IMR-90 (cell line): ENCODE measurements around the gene PGA3. TPM values are rescaled to one million over a fixed set of nuclear protein-coding genes. Genes with fewer than 3 reads are reported as not detected.
"Not testable (repeated sequence)": the region's sequence is repeated elsewhere in the genome, so short reads cannot be mapped to it uniquely, and the experiment has no call there.

Experiments
- ATAC-seq: fragments of 200-7000 bp; cut with Tn5 transposase; 2 replicates; pipeline ENCODE4 v1.9.1; 2020; ENCODE audit warnings: low read depth, mild to moderate bottlenecking, moderate library complexity
- BruUV-seq: library from RNA; stranded (reverse); fragments of 400-500 nt; replicated peaks from 2 replicates; lab custom pipeline; 2021; lab: Mats Ljungman, UMichigan
- CTCF ChIA-PET: fragments of 300-600 bp; formaldehyde crosslinking; extraction: SDS; loops from one replicate; lab custom pipeline; 2021; ENCODE audit warnings: antibody characterized with exemption; lab: Yijun Ruan, JAX
- POLR2A ChIA-PET: fragments of 300-600 bp; sonication (Branson Sonifier 250); formaldehyde crosslinking; loops from one replicate; lab custom pipeline; 2022; ENCODE audit warnings: antibody characterized with exemption; ENCODE audit not compliant: unreplicated experiment; lab: Charles Lee
- DNase-seq: peaks from one replicate; pipeline ENCODE4 v3.0.0; 2013
- H2AFZ ChIP-seq: replicated peaks from 2 replicates; pipeline ENCODE3; 2013; ENCODE audit warnings: low read length, mild to moderate bottlenecking; ENCODE audit not compliant: poor library complexity
- H2AK5ac ChIP-seq: 2 replicates; pipeline ENCODE4 v1.6.1; 2013; ENCODE audit warnings: low read depth, low read length, inconsistent platforms
- H2AK9ac ChIP-seq: replicated peaks from 2 replicates; pipeline ENCODE3; 2013; ENCODE audit warnings: mild to moderate bottlenecking, low read depth, low read length, moderate library complexity; ENCODE audit not compliant: poor library complexity
- H2BK120ac ChIP-seq: 2 replicates; pipeline ENCODE4 v1.6.1; 2013; ENCODE audit warnings: low read depth, low read length, inconsistent platforms
- H2BK15ac ChIP-seq: 3 replicates; pipeline ENCODE4 v1.6.1; 2013; ENCODE audit warnings: low read depth, low read length, inconsistent platforms
- H2BK20ac ChIP-seq: 2 replicates; pipeline ENCODE4 v1.6.1; 2013; ENCODE audit warnings: low read depth, mild to moderate bottlenecking, inconsistent platforms, low read length, moderate library complexity
- H2BK5ac ChIP-seq: 2 replicates; pipeline ENCODE4 v1.6.1; 2013; ENCODE audit warnings: mild to moderate bottlenecking, low read depth, low read length, inconsistent platforms; ENCODE audit not compliant: poor library complexity, severe bottlenecking
- H3K14ac ChIP-seq: replicated peaks from 2 replicates; pipeline ENCODE4 v1.6.1; 2013; ENCODE audit warnings: low read depth, low read length, inconsistent platforms
- H3K18ac ChIP-seq: 2 replicates; pipeline ENCODE4 v1.6.1; 2013; ENCODE audit warnings: low read depth, low read length, control low read depth
- H3K23ac ChIP-seq: 2 replicates; pipeline ENCODE4 v1.6.1; 2013; ENCODE audit warnings: low read depth, low read length, inconsistent platforms
- H3K27ac ChIP-seq: 2 replicates; pipeline ENCODE4 v1.5.1; 2013; ENCODE audit warnings: mild to moderate bottlenecking, control low read depth, low read length; ENCODE audit not compliant: insufficient read depth
- H3K27me3 ChIP-seq: 2 replicates; pipeline ENCODE4 v1.6.1; 2013; ENCODE audit warnings: low read length; ENCODE audit not compliant: control insufficient read depth, insufficient read depth
- H3K36me3 ChIP-seq: 2 replicates; pipeline ENCODE4 v1.6.1; 2013; ENCODE audit warnings: low read length, mixed read lengths; ENCODE audit not compliant: control insufficient read depth, insufficient read depth
- H3K4ac ChIP-seq: 2 replicates; pipeline ENCODE4 v1.6.1; 2013; ENCODE audit warnings: low read depth, low read length, inconsistent platforms
- H3K4me1 ChIP-seq: 2 replicates; pipeline ENCODE4 v1.6.1; 2013; ENCODE audit warnings: low read length, mixed read lengths; ENCODE audit not compliant: control insufficient read depth, insufficient read depth
- H3K4me2 ChIP-seq: 2 replicates; pipeline ENCODE4 v1.6.1; 2013; ENCODE audit warnings: low read depth, mild to moderate bottlenecking, control low read depth, low read length, moderate library complexity
- H3K4me3 ChIP-seq: 2 replicates; pipeline ENCODE4 v1.5.1; 2013; ENCODE audit warnings: low read depth, mild to moderate bottlenecking, control low read depth, low read length, moderate library complexity; ENCODE audit not compliant: insufficient read depth
- H3K56ac ChIP-seq: 2 replicates; pipeline ENCODE4 v1.6.1; 2013; ENCODE audit warnings: low read length, inconsistent platforms; ENCODE audit not compliant: insufficient read depth; ENCODE audit errors: extremely low read depth
- H3K79me1 ChIP-seq, 2 experiments: 2 replicates each; pipeline ENCODE4 v1.6.1; 2013; ENCODE audit warnings: low read length in 2 of 2, inconsistent platforms in 1 of 2, low read depth in 1 of 2
- H3K9ac ChIP-seq: 2 replicates; pipeline ENCODE4 v1.6.1; 2013; ENCODE audit warnings: low read depth, low read length, control low read depth
- H3K9me1 ChIP-seq: 2 replicates; pipeline ENCODE4 v1.6.1; 2013; ENCODE audit warnings: low read length, inconsistent platforms; ENCODE audit not compliant: insufficient read depth
- H3K9me3 ChIP-seq: 2 replicates; pipeline ENCODE4 v1.6.1; 2013; ENCODE audit warnings: low read length; ENCODE audit not compliant: control insufficient read depth, insufficient read depth
- H4K20me1 ChIP-seq: 2 replicates; pipeline ENCODE4 v1.6.1; 2013; ENCODE audit warnings: low read length, inconsistent platforms; ENCODE audit not compliant: insufficient read depth
- H4K5ac ChIP-seq: 2 replicates; pipeline ENCODE4 v1.6.1; 2013; ENCODE audit warnings: mild to moderate bottlenecking, low read depth, low read length, control low read depth
- H4K8ac ChIP-seq, 2 experiments: 2 replicates each; pipeline ENCODE4 v1.6.1; 2013; ENCODE audit warnings: low read depth in 2 of 2, low read length in 2 of 2, control low read depth in 1 of 2, inconsistent platforms in 1 of 2
- H4K91ac ChIP-seq: 2 replicates; pipeline ENCODE4 v1.6.1; 2013; ENCODE audit warnings: low read depth, low read length, inconsistent platforms; ENCODE audit not compliant: insufficient read depth
- WGBS, 2 experiments: methylation state at CpG; one replicate each; pipeline versions ENCODE4 v1.1.5 to v1.1.7; 2013; ENCODE audit warnings: missing lambda C conversion rate in 2 of 2; ENCODE audit not compliant: insufficient read length in 1 of 2; ENCODE audit errors: extremely low coverage in 2 of 2; 5-methylcytosine and 5-hydroxymethylcytosine counted together
- dilution Hi-C: fragments of 300-500 bp; cut with HindIII; formaldehyde crosslinking; loops from one replicate; pipeline ENCODE4 v1.14.3; 2018; ENCODE audit warnings: low sequenced_read_pairs; ENCODE audit not compliant: unreplicated experiment
- in situ Hi-C: fragments of 300-500 bp; cut with MboI; formaldehyde crosslinking; loops from 3 replicates; pipeline ENCODE4 v1.14.3; 2019; ENCODE audit warnings: low sequenced_read_pairs, inconsistent platforms, mixed read lengths
- intact Hi-C: fragments of 100-400 bp; cut with micrococcal nuclease; formaldehyde crosslinking; loops from 2 replicates; pipeline ENCODE4 v1.10.0; 2022
- polyA plus RNA-seq, 3 experiments: library from polyadenylated mRNA; depleted of rRNA; stranded (reverse); fragments of >200 nt; gene quantifications; 2 replicates each; pipeline ENCODE4 v1.2.3, GENCODE V29; 2012; ENCODE audit warnings: low replicate concordance in 1 of 3
- total RNA-seq: library from RNA; depleted of rRNA; stranded (reverse); fragments of >200 nt; gene quantifications from 2 replicates; pipeline ENCODE4 v1.2.3, GENCODE V29; 2012

PGA3 gene
- total and polyA plus RNA-seq, 2 of the 4 experiments (the other 2 are of a cell fraction): 0.18 TPM; not detected in 1

DNA sequence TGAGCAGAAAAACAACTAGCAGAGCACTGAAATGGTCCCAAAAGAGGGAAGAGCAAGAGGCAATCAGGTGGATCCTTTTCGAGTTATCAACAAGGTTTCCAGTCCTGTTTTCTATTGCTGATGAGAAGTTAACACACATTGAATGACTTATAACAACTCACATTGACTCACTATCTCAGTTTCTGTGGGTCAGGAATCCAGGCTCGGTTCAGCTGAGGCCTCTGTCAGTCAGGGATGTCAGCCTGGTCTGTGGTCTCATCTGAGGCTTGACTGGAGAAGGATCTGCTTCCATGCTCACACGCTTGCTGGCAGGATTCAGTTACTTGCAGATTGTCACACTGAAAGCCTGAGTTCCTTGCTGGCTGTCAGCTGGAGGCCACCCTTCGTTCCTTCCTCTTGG is 33.8 kb downstream of the PGA3 start:
- H4K8ac ChIP-seq, H3K18ac ChIP-seq, H4K20me1 ChIP-seq, in situ Hi-C loops, intact Hi-C loops, H3K4ac ChIP-seq, DNase-seq, POLR2A ChIA-PET, H2BK15ac ChIP-seq, H3K36me3 ChIP-seq, H3K14ac ChIP-seq, H3K27me3 ChIP-seq, H2BK120ac ChIP-seq, H3K79me1 ChIP-seq, ATAC-seq, H3K27ac ChIP-seq, H3K4me3 ChIP-seq, H3K9me1 ChIP-seq, H2BK20ac ChIP-seq, H4K91ac ChIP-seq, H4K5ac ChIP-seq, H2BK5ac ChIP-seq, CTCF ChIA-PET, BruUV-seq, H2AFZ ChIP-seq, H3K9me3 ChIP-seq, H2AK9ac ChIP-seq, H2AK5ac ChIP-seq, dilution Hi-C loops, H3K4me1 ChIP-seq, H3K9ac ChIP-seq, H3K4me2 ChIP-seq, H3K56ac ChIP-seq, H3K23ac ChIP-seq: not testable (repeated sequence)
- no CpG with 5 or more reads among the region's 4 CpGs for WGBS, 2 experiments

DNA sequence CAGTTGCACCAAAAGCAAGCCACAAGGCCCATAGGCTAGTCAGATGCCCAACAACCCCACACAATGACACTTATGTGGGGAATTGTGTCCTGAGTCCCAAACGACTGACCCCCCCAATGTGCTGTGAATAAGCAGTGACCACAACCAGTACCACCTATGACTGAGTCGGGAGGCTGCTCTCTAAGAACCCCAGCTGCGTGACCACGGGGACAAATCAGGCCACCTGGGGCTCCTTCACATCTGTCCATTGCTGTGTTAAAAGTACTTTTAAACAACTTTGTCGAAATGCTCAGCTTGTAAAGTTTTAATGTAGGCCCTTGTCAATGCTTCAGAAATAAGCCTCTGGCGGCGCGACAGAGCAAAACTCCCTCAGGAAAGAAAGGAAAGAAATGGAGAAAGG is 37.0 kb downstream of the PGA3 start:
- H3K23ac ChIP-seq, H3K9me3 ChIP-seq, H3K56ac ChIP-seq, CTCF ChIA-PET, ATAC-seq, H4K8ac ChIP-seq, DNase-seq, H3K9ac ChIP-seq, H2AK9ac ChIP-seq, H3K4ac ChIP-seq, H2BK5ac ChIP-seq, H3K36me3 ChIP-seq, H2BK20ac ChIP-seq, H3K27ac ChIP-seq, H3K4me1 ChIP-seq, H4K91ac ChIP-seq, intact Hi-C loops, H3K4me2 ChIP-seq, H3K4me3 ChIP-seq, dilution Hi-C loops, H2AFZ ChIP-seq, H4K20me1 ChIP-seq, H4K5ac ChIP-seq, H2BK15ac ChIP-seq, H3K9me1 ChIP-seq, H2BK120ac ChIP-seq, in situ Hi-C loops, H3K18ac ChIP-seq, H3K27me3 ChIP-seq, H3K14ac ChIP-seq, H3K79me1 ChIP-seq, POLR2A ChIA-PET, H2AK5ac ChIP-seq, BruUV-seq: not testable (repeated sequence)
- WGBS, 2 experiments: 26% methylated on average over 3 of the region's 8 CpGs; no CpG with 5 or more reads in 1 of the 2 experiments
